Activated naive CD8-positive, alpha-beta T cell treated with anti-CD3 and anti-CD28 coated beads, Interleukin-2, amount 10 ng/mL, durations not matched to agents 7 days and 5 days (primary cell): ENCODE data around the gene BCR. TPM values are rescaled to one million over a fixed set of nuclear protein-coding genes. Genes with fewer than 3 reads are reported as not detected.
"Not testable (repeated sequence)": the region's sequence is repeated elsewhere in the genome, so short reads cannot be mapped to it uniquely, and the experiment has no call there.

Experiments
- ATAC-seq: fragments of 150-1000 bp; cut with Tn5 transposase; one replicate; pipeline ENCODE4 v1.10.0; 2021; ENCODE audit warnings: low read depth, moderate library complexity
- POLR2A ChIA-PET: fragments of 350-600 bp; sonication (Branson Sonifier 250); formaldehyde crosslinking; loops from one replicate; lab custom pipeline; 2021; ENCODE audit warnings: antibody characterized with exemption; lab: Charles Lee
- DNase-seq: peaks from one replicate; pipeline ENCODE4 v3.0.0; 2021
- H3K27ac Mint-ChIP-seq: one replicate; pipeline ENCODE4 v1.8.0; 2022; ENCODE audit warnings: mild to moderate bottlenecking, mixed read lengths
- H3K27me3 Mint-ChIP-seq: one replicate; pipeline ENCODE4 v1.8.0; 2022; ENCODE audit warnings: mild to moderate bottlenecking, moderate library complexity, mixed read lengths
- H3K36me3 Mint-ChIP-seq: one replicate; pipeline ENCODE4 v1.8.0; 2021; ENCODE audit warnings: mild to moderate bottlenecking, mixed read lengths
- H3K4me1 Mint-ChIP-seq: one replicate; pipeline ENCODE4 v1.8.0; 2021; ENCODE audit warnings: mixed read lengths
- H3K4me3 Mint-ChIP-seq: one replicate; pipeline ENCODE4 v1.8.0; 2022; ENCODE audit warnings: mild to moderate bottlenecking, moderate library complexity, mixed read lengths
- H3K9me3 Mint-ChIP-seq: one replicate; pipeline ENCODE4 v1.8.0; 2021; ENCODE audit warnings: mixed read lengths
- total RNA-seq, 2 experiments: library from RNA; stranded (reverse); gene quantifications; one replicate each; pipeline ENCODE4 v1.2.3, GENCODE V29; 2021

Gene BCR
- total RNA-seq, 2 experiments from 2014 or later = 36.2 to 39.2 TPM

GRCh38 chr22:23306438-23306921 lies 126.2 kb downstream of the BCR start:
- Mint-ChIP-seq H3K4me1 (no peaks in the 10 kb centered on the region), H3K9me3 (no peaks in the 10 kb centered on the region), H3K27ac (no peak overlapping the region), H3K4me3 (no peak overlapping the region), H3K27me3 (no peaks in the 10 kb centered on the region), H3K36me3 (peaks cover 2% of the 10 kb centered on the region)
- POLR2A ChIA-PET = no interaction called here
- DNase-seq (no peak), ATAC-seq (no peak)

GRCh38 chr22:23306926-23307325 lies 126.6 kb downstream of the BCR start:
- ATAC-seq = no peak
- Mint-ChIP-seq H3K27ac (no peak overlapping the region), H3K9me3 (no peaks in the 10 kb centered on the region), H3K27me3 (no peaks in the 10 kb centered on the region), H3K36me3 (peaks cover 2% of the 10 kb centered on the region), H3K4me1 (no peaks in the 10 kb centered on the region), H3K4me3 (no peak overlapping the region)
- no peak for DNase-seq
- POLR2A ChIA-PET = no interaction called here

- H3K27me3 Mint-ChIP-seq, H3K27ac Mint-ChIP-seq, DNase-seq, H3K4me1 Mint-ChIP-seq, H3K36me3 Mint-ChIP-seq, POLR2A ChIA-PET, H3K9me3 Mint-ChIP-seq, H3K4me3 Mint-ChIP-seq, ATAC-seq: not testable (repeated sequence)
These were observed 127.2 kb downstream of the BCR start for GRCh38 chr22:23307511-23307910.

- H3K9me3 Mint-ChIP-seq, DNase-seq, POLR2A ChIA-PET, H3K27me3 Mint-ChIP-seq, H3K36me3 Mint-ChIP-seq, H3K4me1 Mint-ChIP-seq, ATAC-seq, H3K27ac Mint-ChIP-seq, H3K4me3 Mint-ChIP-seq: not testable (repeated sequence)
These were observed 129.0 kb downstream of the BCR start for GRCh38 chr22:23309261-23309660.

GRCh38 chr22:23310443-23311097 lies 130.3 kb downstream of the BCR start:
- DNase-seq, H3K9me3 Mint-ChIP-seq: not testable (repeated sequence)

GRCh38 chr22:23311635-23312420 lies 131.5 kb downstream of the BCR start:
- H3K27me3 Mint-ChIP-seq, H3K27ac Mint-ChIP-seq, ATAC-seq, H3K9me3 Mint-ChIP-seq, POLR2A ChIA-PET, H3K4me3 Mint-ChIP-seq, H3K36me3 Mint-ChIP-seq, DNase-seq, H3K4me1 Mint-ChIP-seq: not testable (repeated sequence)

More at GRCh38 chr22:23310443-23311097, 130.3 kb downstream of the BCR start:
- H3K4me3 Mint-ChIP-seq, H3K36me3 Mint-ChIP-seq, ATAC-seq, H3K4me1 Mint-ChIP-seq, POLR2A ChIA-PET, H3K27ac Mint-ChIP-seq, H3K27me3 Mint-ChIP-seq: not testable (repeated sequence)

GRCh38 chr22:23313791-23314567 lies 133.7 kb downstream of the BCR start:
- ATAC-seq (no peak), DNase-seq (no peak)
- Mint-ChIP-seq H3K27me3 (no peaks in the 10 kb centered on the region), H3K4me3 (no peak overlapping the region), H3K36me3 (no peaks in the 10 kb centered on the region), H3K4me1 (no peaks in the 10 kb centered on the region), H3K27ac (no peak overlapping the region), H3K9me3 (no peaks in the 10 kb centered on the region)
- POLR2A ChIA-PET = no interaction called here

GRCh38 chr22:23315341-23315917 lies 135.1 kb downstream of the BCR start:
- Mint-ChIP-seq H3K9me3 (no peaks in the 10 kb centered on the region), H3K36me3 (no peaks in the 10 kb centered on the region), H3K4me3 (no peak overlapping the region), H3K4me1 (no peaks in the 10 kb centered on the region), H3K27me3 (no peaks in the 10 kb centered on the region), H3K27ac (no peak overlapping the region)
- peak; percentile 26 for ATAC-seq
- peak; percentile 71 for DNase-seq
- POLR2A ChIA-PET = no interaction called here

GRCh38 chr22:23316596-23316995 lies 136.3 kb downstream of the BCR start:
- H3K27ac Mint-ChIP-seq, POLR2A ChIA-PET, H3K4me1 Mint-ChIP-seq: not testable (repeated sequence)

GRCh38 chr22:23318316-23318715 lies 138.0 kb downstream of the BCR start:
- H3K27ac Mint-ChIP-seq, H3K9me3 Mint-ChIP-seq, DNase-seq, H3K27me3 Mint-ChIP-seq, H3K4me1 Mint-ChIP-seq, ATAC-seq, POLR2A ChIA-PET, H3K4me3 Mint-ChIP-seq, H3K36me3 Mint-ChIP-seq: not testable (repeated sequence)

More at GRCh38 chr22:23316596-23316995, 136.3 kb downstream of the BCR start:
- not testable (repeated sequence) for ATAC-seq, H3K36me3 Mint-ChIP-seq, DNase-seq, H3K27me3 Mint-ChIP-seq, H3K4me3 Mint-ChIP-seq, H3K9me3 Mint-ChIP-seq

- H3K4me1 Mint-ChIP-seq, POLR2A ChIA-PET, H3K36me3 Mint-ChIP-seq, H3K9me3 Mint-ChIP-seq, H3K27ac Mint-ChIP-seq, DNase-seq, ATAC-seq, H3K4me3 Mint-ChIP-seq, H3K27me3 Mint-ChIP-seq: not testable (repeated sequence)
These were observed 142.3 kb downstream of the BCR start for GRCh38 chr22:23322497-23323080.

GRCh38 chr22:23323960-23324688 lies 143.8 kb downstream of the BCR start:
- ATAC-seq, H3K4me1 Mint-ChIP-seq, H3K4me3 Mint-ChIP-seq, H3K27ac Mint-ChIP-seq, H3K9me3 Mint-ChIP-seq, H3K36me3 Mint-ChIP-seq, DNase-seq, H3K27me3 Mint-ChIP-seq, POLR2A ChIA-PET: not testable (repeated sequence)
